Amygdala (tissue), 56 donors: ENCODE measurements around the gene MPI.
"Not testable (repeated sequence)": the region's sequence is repeated elsewhere in the genome, so short reads cannot be mapped to it uniquely, and the experiment has no call there.

Experiments
- DNase-seq, 56 donors: peaks; one replicate each; lab custom pipeline; 2025; lab: John Stamatoyannopoulos, UW

Gene MPI

GRCh38 chr15:74920456-74920855 is 30.6 kb downstream of the MPI start:
- DNase-seq: no peak

DNA sequence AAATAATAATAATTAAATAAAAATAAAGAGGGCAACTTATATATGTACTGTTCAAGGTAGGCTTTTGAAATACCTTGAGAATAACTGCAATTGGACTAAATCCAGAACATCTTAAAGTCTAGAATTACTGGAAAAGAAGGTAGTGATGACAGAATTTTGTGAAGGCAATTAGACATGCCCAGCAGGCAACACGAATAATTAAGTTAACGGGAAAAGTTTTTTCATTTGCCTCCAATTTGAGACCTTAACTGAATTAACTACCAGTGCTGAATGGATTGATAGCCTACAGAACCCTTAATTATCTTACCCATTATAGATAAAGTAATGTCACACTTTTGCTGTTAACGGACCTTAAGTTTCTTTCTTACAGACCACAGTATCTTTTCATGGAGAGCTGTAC is 34.7 kb downstream of the MPI start:
- DNase-seq: no peak

GRCh38 chr15:74928771-74929198 is 38.9 kb downstream of the MPI start:
- DNase-seq: no peak

DNA sequence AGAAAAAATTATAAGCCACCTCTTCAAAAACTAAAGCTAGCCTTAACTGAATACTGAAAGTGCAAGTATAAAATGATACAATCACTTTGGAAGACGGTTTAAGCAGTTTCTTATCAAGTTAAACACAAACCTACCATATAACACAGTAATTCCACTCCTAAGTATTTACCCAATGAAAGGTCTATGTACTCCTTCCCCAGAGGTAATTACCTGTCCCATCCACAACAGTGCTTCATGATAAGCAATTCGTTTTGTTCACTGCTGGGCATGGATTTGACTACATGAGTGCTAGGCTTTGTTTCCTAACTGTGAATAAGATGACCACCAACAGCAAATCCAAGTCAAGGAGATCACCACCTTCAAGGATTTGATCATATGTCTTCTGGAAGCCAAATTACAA is 43.7 kb downstream of the MPI start:
- DNase-seq: no peak

- not testable (repeated sequence) for DNase-seq
Measured at GRCh38 chr15:74935193-74935592, 45.4 kb downstream of the MPI start.

DNA sequence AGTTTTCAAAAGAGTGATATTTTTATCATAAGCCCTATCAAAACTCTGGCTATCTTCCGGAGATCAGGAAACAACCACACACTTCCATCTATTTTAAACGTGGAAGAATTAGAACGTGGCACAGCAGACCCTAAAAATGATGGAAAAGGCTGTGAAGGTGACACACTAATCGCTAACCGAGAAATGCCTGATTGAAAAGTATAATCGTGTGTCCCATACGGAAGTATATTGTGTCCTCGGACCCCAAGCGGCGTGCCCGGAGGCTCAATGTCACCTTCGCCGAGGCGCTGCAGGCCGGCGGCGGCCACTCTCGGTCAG is 47.4 kb downstream of the MPI start:
- DNase-seq: peak in 1 of 56 donors; percentile 45

DNA sequence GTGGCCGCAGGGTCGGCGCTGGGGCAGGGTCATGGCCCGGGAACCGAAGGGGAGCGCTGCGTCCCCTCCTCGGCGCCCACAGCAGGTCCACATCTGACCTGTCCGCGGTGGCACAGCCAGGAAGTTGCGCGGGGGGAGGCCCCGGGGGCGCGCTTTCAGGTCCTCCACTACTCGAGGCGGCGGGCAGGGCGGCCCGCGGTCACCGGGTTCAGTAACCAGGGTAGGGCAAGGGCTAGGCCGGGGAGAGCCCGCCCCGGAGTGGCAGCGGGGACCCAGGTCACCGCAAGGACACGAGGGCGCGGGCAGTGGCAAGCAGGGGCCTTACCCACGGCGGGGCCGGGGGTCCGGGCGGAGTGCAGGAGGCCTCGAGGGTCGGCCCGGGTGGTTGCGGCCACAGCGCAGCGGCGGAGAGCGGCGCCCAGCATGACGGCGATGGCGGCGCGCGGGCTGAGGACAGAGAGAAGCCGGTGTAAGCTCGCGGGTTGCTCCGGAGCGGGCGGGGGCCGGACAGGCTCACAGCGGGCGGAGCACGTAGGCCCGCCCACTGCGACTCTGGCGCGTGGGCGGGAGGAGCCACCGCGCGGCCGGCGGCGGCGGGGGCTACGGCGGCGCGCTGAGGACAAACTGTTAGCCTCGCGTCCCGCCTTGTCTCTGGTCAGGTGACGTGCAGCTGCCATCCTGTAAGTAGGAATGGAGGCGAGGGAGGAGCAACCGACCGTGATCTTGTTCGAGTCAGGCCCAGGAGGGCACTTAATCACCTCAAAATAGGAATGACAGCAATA is 47.9 kb downstream of the MPI start, which contains the start of gene COX5A:
Gene COX5A (minus strand): TSS at position 484 of the 782 bp plus-strand sequence. CDS start 59 bp downstream, at position 425.
- peak in 55 of 56 donors; percentile 58 to 96 (median 88) for DNase-seq

DNA sequence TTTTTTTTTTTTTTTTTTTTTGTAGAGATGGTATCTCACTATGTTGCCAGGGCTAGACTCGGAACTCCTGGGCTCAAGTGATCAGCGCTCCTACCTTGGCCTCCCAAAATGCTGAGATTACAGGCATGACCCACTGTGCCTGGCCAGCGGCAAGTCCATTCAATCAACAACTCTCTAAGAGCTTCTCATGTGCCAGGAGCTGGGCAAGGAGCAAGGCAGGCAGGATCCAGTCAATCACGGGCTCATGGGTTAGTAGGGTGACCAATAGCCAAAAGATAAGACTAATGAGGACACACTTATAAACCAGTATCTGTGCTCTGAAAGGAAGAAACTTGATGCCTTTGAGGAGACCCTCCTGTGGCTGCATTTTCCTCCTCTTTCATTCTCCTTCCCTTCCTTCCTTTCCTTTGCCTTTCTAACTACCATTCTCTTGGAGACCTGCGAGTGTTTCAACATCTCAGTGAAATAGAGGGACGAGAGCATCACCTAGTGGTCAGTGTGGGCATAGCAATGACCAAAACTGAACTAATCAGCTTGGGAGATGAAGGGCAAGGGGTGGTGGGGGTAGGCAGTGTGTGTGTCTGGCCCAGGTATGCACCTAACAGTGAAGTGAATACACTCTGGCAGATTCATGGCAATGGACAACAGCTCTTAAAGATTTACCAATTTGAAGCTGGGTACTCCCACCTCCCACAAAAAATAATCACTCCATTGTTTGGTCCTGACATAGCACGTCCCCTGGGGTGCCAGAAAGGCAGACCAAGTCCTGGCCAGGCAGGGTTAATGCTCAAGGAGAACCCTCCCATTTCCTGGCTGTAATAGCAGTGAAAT is 60.5 kb downstream of the MPI start:
- DNase-seq: peak in 45 of 56 donors; percentile 9 to 91 (median 46)

- no peak for DNase-seq
Measured at GRCh38 chr15:74951006-74951405, 61.2 kb downstream of the MPI start.
